GM12878 (cell line): ENCODE data around the gene GLT1D1. TPM values are rescaled to one million over a fixed set of nuclear protein-coding genes. Genes with fewer than 3 reads are reported as not detected.
A peak's percentile ranks its signal among the peaks of the same experiment; 100 is the strongest.

Source experiments
- BCL11A ChIP-seq: IDR thresholded peaks from 2 replicates; pipeline ENCODE4 v1.6.1; 2011; ENCODE audit warnings: low read depth, low read length
- BHLHE40 ChIP-seq, 2 experiments: fragments of 450-650 bp in 1 of 2; IDR thresholded peaks; 2 replicates each; pipeline ENCODE4 v1.6.1; 2011 to 2017; ENCODE audit warnings: low read depth in 2 of 2, borderline replicate concordance in 1 of 2, improper control_type of control experiment in 1 of 2, low read length in 1 of 2, mild to moderate bottlenecking in 1 of 2
- CBX3 ChIP-seq: fragments of 200-600 bp; sonication (generic); IDR thresholded peaks from 2 replicates; pipeline ENCODE4 v1.6.1; 2016; ENCODE audit warnings: low read depth, borderline replicate concordance
- CHD4 ChIP-seq: fragments of 200-600 bp; sonication (generic); IDR thresholded peaks from 2 replicates; pipeline ENCODE4 v1.6.1; 2016; ENCODE audit warnings: mild to moderate bottlenecking
- DPF2 ChIP-seq: fragments of 450-650 bp; IDR thresholded peaks from 2 replicates; pipeline ENCODE4 v1.6.1; 2017; ENCODE audit warnings: mild to moderate bottlenecking
- E4F1 ChIP-seq: fragments of 450-650 bp; IDR thresholded peaks from 2 replicates; pipeline ENCODE4 v1.6.1; 2018; ENCODE audit warnings: borderline replicate concordance, mild to moderate bottlenecking; ENCODE audit not compliant: partially characterized antibody
- EGR1 ChIP-seq, 2 experiments: IDR thresholded peaks; 1 replicate in 1 of 2; 2 replicates in 1 of 2; pipeline ENCODE4 v1.6.1; 2011 to 2012; ENCODE audit warnings: low read depth in 2 of 2, low read length in 2 of 2, borderline replicate concordance in 1 of 2, mild to moderate bottlenecking in 1 of 2, moderate library complexity in 1 of 2
- JUNB ChIP-seq: IDR thresholded peaks from 2 replicates; pipeline ENCODE4 v1.6.1; 2016; ENCODE audit warnings: antibody characterized with exemption, mild to moderate bottlenecking
- MEF2B ChIP-seq: fragments of 450-650 bp; IDR thresholded peaks from 2 replicates; pipeline ENCODE4 v1.6.1; 2018; ENCODE audit warnings: mild to moderate bottlenecking, moderate library complexity; ENCODE audit not compliant: partially characterized antibody, poor library complexity, severe bottlenecking
- MTA3 ChIP-seq: IDR thresholded peaks from 2 replicates; pipeline ENCODE4 v1.6.1; 2012; ENCODE audit warnings: low read length, inconsistent platforms, borderline replicate concordance
- NR2C1 ChIP-seq: fragments of 450-650 bp; IDR thresholded peaks from 2 replicates; pipeline ENCODE4 v1.6.1; 2017; ENCODE audit warnings: antibody characterized with exemption, mild to moderate bottlenecking, moderate library complexity
- POLR2AphosphoS5 ChIP-seq: IDR thresholded peaks from 2 replicates; pipeline ENCODE4 v1.6.1; 2011; ENCODE audit warnings: mild to moderate bottlenecking, low read length, inconsistent platforms
- RELA ChIP-seq: fragments of 450-650 bp; IDR thresholded peaks from 2 replicates; pipeline ENCODE4 v1.8.0; 2014; ENCODE audit warnings: borderline replicate concordance; ENCODE audit not compliant: partially characterized antibody
- SIN3A ChIP-seq: IDR thresholded peaks from 2 replicates; pipeline ENCODE4 v1.6.1; 2012; ENCODE audit warnings: low read depth, low read length, improper control_type of control experiment
- SMAD5 ChIP-seq: IDR thresholded peaks from 2 replicates; pipeline ENCODE4 v1.6.1; 2016; ENCODE audit warnings: antibody characterized with exemption, low read depth
- SP1 ChIP-seq: IDR thresholded peaks from one replicate; pipeline ENCODE4 v1.6.1; 2011; ENCODE audit warnings: low read depth, low read length
- USF2 ChIP-seq: IDR thresholded peaks from 2 replicates; pipeline ENCODE4 v1.6.1; 2011; ENCODE audit warnings: low read depth, low read length, improper control_type of control experiment, borderline replicate concordance
- ZBTB11 ChIP-seq: fragments of 450-650 bp; formaldehyde crosslinking; IDR thresholded peaks from 2 replicates; pipeline ENCODE4 v1.5.0; 2022; ENCODE audit warnings: mild to moderate bottlenecking, missing genetic modification characterization
- ZNF207 ChIP-seq: fragments of 450-650 bp; IDR thresholded peaks from 2 replicates; pipeline ENCODE4 v1.6.1; 2014; ENCODE audit warnings: antibody characterized with exemption, mild to moderate bottlenecking, borderline replicate concordance
- ZNF592 ChIP-seq: fragments of 450-650 bp; IDR thresholded peaks from 2 replicates; pipeline ENCODE4 v1.6.1; 2017; ENCODE audit warnings: mild to moderate bottlenecking, moderate library complexity
- polyA plus RNA-seq, 11 experiments: library from polyadenylated mRNA; depleted of rRNA in 4 of 11; unstranded in 6 of 11; stranded (reverse) in 5 of 11; fragments of >200 nt; fragmentation: Nextera tagmentation in 4 of 11; fragmentation: Illumina TruSeq in 1 of 11; extraction: Ambion mirVana in 4 of 11; extraction: Trizol in 1 of 11; gene quantifications; 1 replicate in 1 of 11; 2 replicates in 10 of 11; pipeline versions ENCODE4 v1.2.1 to v1.2.3, GENCODE V29; 2011 to 2016; ENCODE audit warnings: inconsistent platforms in 2 of 11, missing spikeins in 2 of 11, low read depth in 1 of 11
- total RNA-seq, 4 experiments: library from RNA; depleted of rRNA in 3 of 4; stranded (reverse); fragments of >200 nt in 3 of 4; fragmentation: Illumina TruSeq in 1 of 4; extraction: Trizol in 1 of 4; gene quantifications; 2 replicates each; pipeline versions ENCODE4 v1.2.1 to v1.2.3, GENCODE V29; 2013 to 2021

GLT1D1 gene
- total and polyA plus RNA-seq, 10 of the 15 experiments (the other 5 are each of a cell fraction or from before 2014, with no cell fraction given), result 0.42 to 62.8 (median 3.0) TPM

- TF ChIP-seq RELA (no peak), SIN3A (no peak), MTA3 (no peak), CBX3 (no peak), E4F1 (no peak), EGR1 (IDR thresholded peaks at IDR 0.05; ENCODE audit: borderline replicate concordance in 1 of 2, low read depth in 2 of 2, low read length in 2 of 2) (no peak), POLR2AphosphoS5 (peak; percentile 81), DPF2 (peak; percentile 98), NR2C1 (no peak), ZBTB11 (CRISPR knock-in tag) (no peak), BHLHE40 (IDR thresholded peaks at IDR 0.05; ENCODE audit: borderline replicate concordance in 1 of 2, low read depth in 2 of 2, low read length in 1 of 2) (peak; percentile 35 to 67; a peak in 3 of 4 replicates), SP1 (no peak), CHD4 (no peak), ZNF207 (no peak), JUNB (no peak), BCL11A (peak; percentile 70), MEF2B (peak; percentile 59), USF2 (no peak), ZNF592 (no peak), SMAD5 (no peak)
Measured at GRCh38 chr12:128829861-128830504, 23.3 kb upstream of the GLT1D1 start (continued).
